Measurements from ENCODE around the gene MRTFA. TPM values are rescaled to one million over a fixed set of nuclear protein-coding genes. Genes with fewer than 3 reads are reported as not detected.
"Not testable (repeated sequence)": the region's sequence is repeated elsewhere in the genome, so short reads cannot be mapped to it uniquely, and the experiment has no call there.

The MRTFA gene
- total RNA-seq, 1 experiment from 2014 or later: 57.0 TPM

GRCh38 chr22:40659166-40659565 lies 22.6 kb upstream of the MRTFA start:
- no peak for DNase-seq (ENCODE audit: low read depth)

- DNase-seq (ENCODE audit: low read depth): not testable (repeated sequence)
These were observed 20.1 kb upstream of the MRTFA start for GRCh38 chr22:40656651-40657050.

- not testable (repeated sequence) for DNase-seq (ENCODE audit: low read depth)
These were observed 19.4 kb upstream of the MRTFA start for GRCh38 chr22:40655941-40656340.

- DNase-seq (ENCODE audit: low read depth): peak; percentile 58
These were observed 18.1 kb upstream of the MRTFA start for GRCh38 chr22:40654522-40655167.

- DNase-seq (ENCODE audit: low read depth): no peak
These were observed 16.8 kb upstream of the MRTFA start for GRCh38 chr22:40653361-40653760.

GRCh38 chr22:40651563-40652501 lies 15.3 kb upstream of the MRTFA start:
- peak; percentile 100 for DNase-seq (ENCODE audit: low read depth)

GRCh38 chr22:40651057-40651456 lies 14.5 kb upstream of the MRTFA start:
- DNase-seq (ENCODE audit: low read depth): no peak

GRCh38 chr22:40648386-40648785 lies 11.9 kb upstream of the MRTFA start:
- no peak for DNase-seq (ENCODE audit: low read depth)

- no peak for DNase-seq (ENCODE audit: low read depth)
These were observed 9.2 kb upstream of the MRTFA start for GRCh38 chr22:40645579-40646197.

GRCh38 chr22:40642316-40642715 lies 5.8 kb upstream of the MRTFA start:
- DNase-seq (ENCODE audit: low read depth): no peak

- peak; percentile 48 for DNase-seq (ENCODE audit: low read depth)
These were observed 4.8 kb upstream of the MRTFA start for GRCh38 chr22:40641269-40641668.

GRCh38 chr22:40638261-40638660 lies 1.7 kb upstream of the MRTFA start:
- DNase-seq (ENCODE audit: low read depth): no peak

- no peak for DNase-seq (ENCODE audit: low read depth)
These were observed 948 bp upstream of the MRTFA start for GRCh38 chr22:40637183-40638150.

- no peak for DNase-seq (ENCODE audit: low read depth)
These were observed 559 bp downstream of the MRTFA start for GRCh38 chr22:40635940-40636379.

- no peak for DNase-seq (ENCODE audit: low read depth)
These were observed 1.2 kb downstream of the MRTFA start for GRCh38 chr22:40635043-40635939.

- no peak for DNase-seq (ENCODE audit: low read depth)
These were observed 2.2 kb downstream of the MRTFA start for GRCh38 chr22:40634119-40634903.

- DNase-seq (ENCODE audit: low read depth): no peak
These were observed 3.5 kb downstream of the MRTFA start for GRCh38 chr22:40633036-40633435.

GRCh38 chr22:40631925-40632324 lies 4.6 kb downstream of the MRTFA start:
- DNase-seq (ENCODE audit: low read depth): no peak

GRCh38 chr22:40628354-40629042 lies 8.0 kb downstream of the MRTFA start:
- DNase-seq (ENCODE audit: low read depth): peak; percentile 76

All from Daoy (cell line).